Activated CD8-positive, alpha-beta T cell treated with anti-CD3 and anti-CD28 coated beads, Interleukin-2, amount 10 ng/mL, durations not matched to agents 7 days and 5 days (primary cell): Measurements from ENCODE around the gene ACSM6. TPM values are rescaled to one million over a fixed set of nuclear protein-coding genes. Genes with fewer than 3 reads are reported as not detected.

Source experiments
- ATAC-seq: fragments of 150-1000 bp; cut with Tn5 transposase; one replicate; pipeline ENCODE4 v1.10.0; 2021; ENCODE audit warnings: moderate library complexity
- CTCF ChIA-PET: fragments of 350-600 bp; sonication (Branson Sonifier 250); formaldehyde crosslinking; loops from one replicate; lab custom pipeline; 2021; ENCODE audit warnings: antibody characterized with exemption; lab: Charles Lee
- POLR2A ChIA-PET: fragments of 350-600 bp; sonication (Branson Sonifier 250); formaldehyde crosslinking; loops from one replicate; lab custom pipeline; 2021; ENCODE audit warnings: antibody characterized with exemption; lab: Charles Lee
- DNase-seq: peaks from one replicate; pipeline ENCODE4 v3.0.0-alpha.2; 2020
- H3K27ac Mint-ChIP-seq: one replicate; pipeline ENCODE4 v1.8.0; 2021; ENCODE audit warnings: mild to moderate bottlenecking, mixed read lengths
- H3K27me3 Mint-ChIP-seq: one replicate; pipeline ENCODE4 v1.8.0; 2021; ENCODE audit warnings: low read depth, mixed read lengths
- H3K36me3 Mint-ChIP-seq: one replicate; pipeline ENCODE4 v1.8.0; 2021; ENCODE audit warnings: low read depth, mixed read lengths
- H3K4me1 Mint-ChIP-seq: one replicate; pipeline ENCODE4 v1.8.0; 2021; ENCODE audit warnings: low read depth, mixed read lengths
- H3K4me3 Mint-ChIP-seq: one replicate; pipeline ENCODE4 v1.8.0; 2021; ENCODE audit warnings: mild to moderate bottlenecking, mixed read lengths
- H3K9me3 Mint-ChIP-seq: one replicate; pipeline ENCODE4 v1.8.0; 2022; ENCODE audit warnings: mixed read lengths; ENCODE audit not compliant: insufficient read depth
- total RNA-seq, 2 experiments: library from RNA; stranded (reverse); gene quantifications; one replicate each; pipeline ENCODE4 v1.2.3, GENCODE V29; 2021

Gene ACSM6
- total RNA-seq, 2 experiments from 2014 or later: not detected

DNA sequence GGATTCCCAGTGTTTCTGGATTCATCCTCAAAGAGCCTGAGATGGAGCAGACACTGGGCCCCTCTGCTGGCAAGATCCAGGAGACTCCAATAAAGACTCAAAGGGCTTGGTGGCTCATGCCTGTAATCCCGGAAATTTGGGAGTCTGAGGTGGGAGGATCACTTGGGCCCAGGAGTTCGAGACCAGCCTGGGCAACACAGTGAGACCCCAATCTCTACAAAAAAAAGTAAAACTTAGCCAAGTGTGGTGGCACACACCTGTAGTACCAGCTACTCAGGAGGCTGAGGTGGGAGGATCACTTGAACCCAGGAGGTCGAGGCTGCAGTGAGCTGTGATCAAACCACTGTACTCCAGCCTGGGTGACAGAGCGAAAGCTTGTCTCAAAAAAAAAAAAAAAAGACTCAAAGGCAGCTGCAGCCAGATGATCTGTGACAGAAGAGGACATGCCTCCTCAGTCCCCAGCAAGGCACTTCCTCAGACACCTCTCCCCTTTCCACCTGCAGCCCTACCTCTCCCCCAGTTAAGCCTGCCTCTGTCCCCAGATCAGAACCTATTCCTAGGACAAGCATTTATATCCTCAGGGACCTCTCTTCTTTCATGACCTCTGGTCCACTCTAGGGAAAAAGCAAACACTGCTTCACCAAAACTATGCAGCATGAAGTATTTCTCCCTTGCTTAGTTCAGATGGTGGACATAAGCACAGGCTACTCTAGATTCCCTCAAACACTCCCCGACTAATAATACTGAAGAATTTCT, 68.9 kb downstream of the ACSM6 start:
- H3K36me3 Mint-ChIP-seq: no peaks in the 10 kb centered on the region
- no peaks in the 10 kb centered on the region for H3K4me1 Mint-ChIP-seq
- DNase-seq (no peak), ATAC-seq (no peak)
- CTCF ChIA-PET: no interaction called here
- POLR2A ChIA-PET: no interaction called here
- peaks cover 7% of the 10 kb centered on the region for H3K27me3 Mint-ChIP-seq
- H3K9me3 Mint-ChIP-seq: no peaks in the 10 kb centered on the region
- H3K4me3 Mint-ChIP-seq: no peak overlapping the region
- no peak overlapping the region for H3K27ac Mint-ChIP-seq

DNA sequence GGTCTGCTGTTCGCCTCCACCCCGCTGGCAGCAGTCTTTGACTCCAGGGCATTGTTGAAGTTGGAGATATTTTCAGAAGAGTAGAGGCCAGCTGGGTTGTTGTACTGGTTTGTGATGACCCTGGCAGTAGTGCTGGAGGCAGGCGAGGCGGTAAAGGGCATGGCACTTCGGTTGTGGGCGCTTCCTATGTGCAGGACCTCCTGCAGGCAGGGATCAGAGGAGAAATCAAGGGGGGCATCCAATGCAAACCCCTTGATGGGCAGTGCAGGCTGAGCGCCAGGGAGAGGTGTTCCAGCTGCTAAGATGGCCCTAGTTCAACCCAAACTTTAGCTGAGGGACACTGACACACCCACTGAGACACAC, 69.8 kb downstream of the ACSM6 start:
- CTCF ChIA-PET: no interaction called here

DNA sequence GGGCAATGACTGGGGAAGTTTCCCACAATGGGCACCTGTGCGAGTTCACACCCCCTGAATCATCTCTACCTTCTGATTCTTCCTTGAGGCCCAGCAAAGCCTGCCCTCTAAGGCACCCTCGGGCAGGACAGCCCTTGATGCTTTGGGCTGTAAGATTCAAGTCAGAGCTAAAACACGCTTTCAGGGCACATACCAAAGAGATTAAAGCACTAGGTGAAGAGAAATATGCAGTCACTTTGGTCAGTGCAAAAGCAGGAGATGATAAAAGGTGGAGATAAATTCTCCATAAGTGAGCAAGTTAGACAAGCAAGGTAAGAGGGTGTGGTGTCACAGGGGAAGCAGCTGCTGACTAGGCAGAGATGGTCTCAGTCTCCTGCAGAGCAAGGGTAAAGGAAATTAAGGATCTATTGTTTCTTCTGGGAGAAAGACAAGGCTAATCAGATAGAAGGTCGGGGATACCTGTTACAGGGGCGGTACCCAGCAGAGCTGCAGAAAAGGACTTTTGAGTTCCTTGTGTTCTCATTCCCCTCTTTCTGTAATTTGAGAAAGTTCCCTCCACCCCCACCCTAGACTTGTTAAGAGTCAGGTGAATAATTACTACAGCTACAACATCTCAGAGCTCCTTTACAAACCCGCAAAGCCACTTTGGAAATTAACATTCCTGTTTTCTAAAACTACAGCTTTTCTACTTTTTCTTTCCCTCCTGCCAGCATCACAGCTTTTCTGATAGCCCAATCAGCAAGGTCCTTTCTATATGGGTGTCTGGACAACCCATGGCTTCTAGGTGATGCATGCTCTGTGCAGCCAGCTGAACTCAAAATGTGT, 70.4 kb downstream of the ACSM6 start:
- ChIA-PET CTCF (no interaction called here), POLR2A (no interaction called here)
- Mint-ChIP-seq H3K27ac (no peak overlapping the region), H3K36me3 (no peaks in the 10 kb centered on the region), H3K4me1 (no peaks in the 10 kb centered on the region), H3K27me3 (peaks cover 3% of the 10 kb centered on the region), H3K9me3 (no peaks in the 10 kb centered on the region), H3K4me3 (no peak overlapping the region)
- ATAC-seq (no peak), DNase-seq (no peak)

More for the DNA sequence above, 69.8 kb downstream of the ACSM6 start:
- no peaks in the 10 kb centered on the region for H3K9me3 Mint-ChIP-seq
- DNase-seq: no peak
- no peak overlapping the region for H3K4me3 Mint-ChIP-seq
- no peak overlapping the region for H3K27ac Mint-ChIP-seq
- peaks cover 3% of the 10 kb centered on the region for H3K27me3 Mint-ChIP-seq
- no peaks in the 10 kb centered on the region for H3K4me1 Mint-ChIP-seq
- H3K36me3 Mint-ChIP-seq: no peaks in the 10 kb centered on the region
- no peak for ATAC-seq
- POLR2A ChIA-PET: no interaction called here

DNA sequence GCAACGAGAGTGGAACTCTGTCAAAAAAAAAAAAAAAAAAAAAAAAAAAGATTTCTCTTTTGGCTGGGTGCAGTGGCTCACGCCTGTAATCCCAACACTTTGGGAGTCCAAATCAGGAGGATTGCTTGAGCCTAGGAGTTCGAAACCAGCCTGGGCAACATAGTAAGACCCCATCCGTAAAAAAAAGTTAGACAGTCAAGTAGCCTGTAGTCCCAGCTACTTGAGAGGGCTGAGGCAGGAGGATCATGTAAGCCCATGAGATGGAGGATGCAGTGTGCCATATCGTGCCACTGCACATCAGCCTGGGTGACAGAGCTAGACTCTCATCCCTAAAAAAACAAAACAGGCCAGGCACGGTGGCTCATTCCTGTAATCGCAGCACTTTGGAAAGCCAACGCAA, 71.5 kb downstream of the ACSM6 start:
- ChIA-PET CTCF (no interaction called here), POLR2A (interaction anchor here (0.6 kb wide), 1 partner anchor 8 kb away, joined by 3 read pairs; no protein-coding TSS in a partner anchor)
- ATAC-seq (no peak), DNase-seq (no peak)
- Mint-ChIP-seq H3K4me3 (no peak overlapping the region), H3K27ac (no peak overlapping the region), H3K9me3 (no peaks in the 10 kb centered on the region), H3K36me3 (no peaks in the 10 kb centered on the region), H3K27me3 (peaks cover 3% of the 10 kb centered on the region), H3K4me1 (no peaks in the 10 kb centered on the region)

DNA sequence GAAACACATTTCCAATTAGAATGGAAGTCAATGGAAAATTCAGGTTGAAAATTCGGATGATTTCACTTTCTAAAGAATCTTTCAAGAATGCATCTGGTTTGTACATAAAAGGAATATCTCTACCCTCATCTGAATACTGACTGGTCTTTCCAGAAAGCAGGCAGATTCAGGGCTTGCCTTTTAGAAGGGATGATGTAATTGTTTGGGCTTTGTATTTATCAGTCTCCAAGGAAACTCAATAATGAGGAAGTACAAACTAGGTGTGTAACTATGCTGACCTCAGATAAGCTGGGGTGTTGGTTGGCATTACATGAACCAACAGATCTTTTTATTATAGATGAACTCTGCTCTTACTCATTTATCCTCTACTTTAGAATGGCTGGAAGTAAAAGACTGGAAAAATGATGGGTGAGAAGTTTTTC, 72.6 kb downstream of the ACSM6 start:
- no peaks in the 10 kb centered on the region for H3K9me3 Mint-ChIP-seq
- no peak for ATAC-seq
- ChIA-PET CTCF (no interaction called here), POLR2A (no interaction called here)
- no peak for DNase-seq
- peaks cover 3% of the 10 kb centered on the region for H3K27me3 Mint-ChIP-seq
- no peak overlapping the region for H3K4me3 Mint-ChIP-seq
- no peaks in the 10 kb centered on the region for H3K4me1 Mint-ChIP-seq
- H3K36me3 Mint-ChIP-seq: no peaks in the 10 kb centered on the region
- no peak overlapping the region for H3K27ac Mint-ChIP-seq

DNA sequence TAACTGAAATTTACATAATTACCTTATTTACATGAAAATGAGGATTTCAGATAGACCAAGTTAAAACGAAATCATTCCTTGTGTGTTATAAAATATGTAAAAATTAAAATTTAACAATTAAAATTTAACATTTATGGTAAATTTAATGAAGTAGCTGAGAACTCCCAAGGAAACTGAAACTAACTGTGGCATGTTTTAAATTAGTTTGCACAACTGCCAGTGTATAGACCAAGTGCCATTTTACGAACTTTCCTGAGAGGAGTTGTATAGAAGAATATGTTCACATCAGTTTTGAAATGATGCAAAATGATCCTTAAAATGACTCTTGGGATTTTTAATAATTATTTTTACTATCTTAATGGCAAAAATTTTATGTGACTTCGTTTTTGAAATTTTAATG, 73.2 kb downstream of the ACSM6 start:
- Mint-ChIP-seq H3K27me3 (peaks cover 3% of the 10 kb centered on the region), H3K9me3 (no peaks in the 10 kb centered on the region), H3K4me3 (no peak overlapping the region), H3K36me3 (no peaks in the 10 kb centered on the region), H3K4me1 (no peaks in the 10 kb centered on the region), H3K27ac (no peak overlapping the region)
- POLR2A ChIA-PET: no interaction called here
- ATAC-seq (no peak), DNase-seq (no peak)
- CTCF ChIA-PET: no interaction called here

DNA sequence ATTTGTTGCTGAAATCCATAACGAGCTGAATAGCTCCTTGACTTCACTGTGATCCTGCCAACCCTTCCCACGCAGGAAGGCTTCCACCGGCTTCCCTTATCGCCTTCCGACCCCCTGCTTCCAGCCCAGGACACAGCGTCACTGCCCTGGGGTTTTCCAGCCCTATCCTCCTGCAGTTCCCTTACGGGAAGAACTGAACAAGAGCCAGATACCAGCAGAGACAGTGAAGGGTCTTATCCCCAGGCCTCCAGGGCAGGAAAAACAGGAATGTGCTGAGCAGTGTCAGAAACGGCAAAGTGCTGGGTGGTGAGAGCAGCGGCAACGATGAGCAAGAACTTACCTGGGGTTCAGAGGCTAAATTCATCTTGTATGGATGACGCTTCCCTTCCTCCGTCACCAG, 74.4 kb downstream of the ACSM6 start:
- no peaks in the 10 kb centered on the region for H3K9me3 Mint-ChIP-seq
- ATAC-seq: no peak
- H3K4me1 Mint-ChIP-seq: no peaks in the 10 kb centered on the region
- ChIA-PET CTCF (no interaction called here), POLR2A (no interaction called here)
- peaks cover 2% of the 10 kb centered on the region for H3K27me3 Mint-ChIP-seq
- no peak overlapping the region for H3K27ac Mint-ChIP-seq
- H3K4me3 Mint-ChIP-seq: no peak overlapping the region
- no peak for DNase-seq
- H3K36me3 Mint-ChIP-seq: no peaks in the 10 kb centered on the region

DNA sequence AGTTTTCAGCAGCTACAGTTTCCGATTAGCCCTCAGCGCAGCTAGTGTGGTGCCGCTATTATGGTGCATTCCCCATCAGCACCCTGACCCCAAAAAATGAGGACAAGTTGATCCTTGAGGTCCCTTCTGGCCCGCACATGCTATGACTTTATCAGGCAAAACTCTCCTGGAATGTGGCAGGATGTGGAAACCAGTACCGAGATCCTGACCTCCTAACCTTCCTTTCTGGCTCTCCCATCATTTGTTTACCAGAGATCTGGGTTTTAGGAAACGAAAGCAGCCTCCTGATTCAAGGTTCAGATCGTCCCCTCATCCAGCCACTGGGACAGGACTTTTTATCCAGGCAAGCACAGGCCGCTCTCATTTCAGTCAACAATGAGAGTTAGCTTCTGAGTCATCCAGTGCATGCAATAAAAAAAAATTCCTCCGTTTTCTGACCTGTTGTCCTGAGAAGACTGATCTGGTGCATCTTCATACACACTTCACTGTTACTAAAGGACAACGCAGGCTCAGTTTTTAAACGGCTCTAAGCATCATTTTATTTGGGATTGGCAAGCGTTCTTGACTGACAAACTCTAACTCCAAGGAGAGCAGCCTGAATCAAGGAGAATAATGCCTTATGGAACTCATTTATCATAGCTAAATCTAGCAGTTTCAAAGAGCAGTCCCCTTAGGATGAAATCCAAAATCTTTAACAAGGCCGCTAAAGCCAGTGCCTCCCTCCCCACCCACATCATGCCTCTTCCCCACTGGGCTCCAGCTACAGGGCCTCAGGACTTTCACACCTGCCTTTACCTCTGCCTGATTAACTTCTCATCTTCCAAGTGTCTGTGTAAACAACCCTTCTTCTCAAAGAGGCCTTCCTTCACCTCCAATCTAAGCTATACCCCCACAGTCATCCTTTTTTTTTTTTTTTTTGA, 79.6 kb downstream of the ACSM6 start:
- no peak overlapping the region for H3K4me3 Mint-ChIP-seq

DNA sequence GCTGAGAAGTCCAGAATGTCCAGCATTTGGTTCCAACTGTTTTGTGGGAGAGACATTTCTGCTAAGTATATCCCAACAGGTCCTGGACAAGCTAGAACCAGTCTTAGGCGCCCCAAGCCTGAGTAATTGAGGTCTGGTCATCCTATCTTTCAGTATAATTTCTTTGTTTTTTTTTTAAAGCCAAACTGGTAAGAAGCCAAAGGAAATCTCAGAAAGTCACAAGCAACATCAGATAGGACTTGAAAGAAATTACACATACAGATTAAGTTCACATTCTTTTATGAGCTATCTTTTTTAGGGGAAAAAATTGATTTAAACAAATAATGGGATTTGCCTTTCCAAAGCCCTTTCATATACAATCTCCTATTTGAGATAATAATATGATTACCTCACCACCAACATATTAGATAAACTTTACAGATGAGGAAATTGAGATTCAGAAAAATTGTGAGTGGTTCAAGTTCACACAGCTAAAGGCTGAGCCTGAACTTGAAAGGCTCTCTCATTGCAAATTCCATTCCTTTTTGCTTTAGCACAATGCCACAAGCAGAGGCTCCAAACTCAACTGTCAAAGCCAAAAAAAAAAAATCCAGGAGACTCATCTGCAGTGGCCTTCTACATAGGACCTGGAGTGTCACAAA, 81.8 kb downstream of the ACSM6 start:
- no peak overlapping the region for H3K4me3 Mint-ChIP-seq
- H3K27ac Mint-ChIP-seq: no peak overlapping the region
- H3K4me1 Mint-ChIP-seq: no peaks in the 10 kb centered on the region
- no peaks in the 10 kb centered on the region for H3K9me3 Mint-ChIP-seq
- POLR2A ChIA-PET: no interaction called here
- CTCF ChIA-PET: interaction anchor here (1.4 kb wide), 1 partner anchor 33 kb away, joined by 3 read pairs; no protein-coding TSS in a partner anchor
- no peaks in the 10 kb centered on the region for H3K36me3 Mint-ChIP-seq
- no peak for ATAC-seq
- peaks cover 3% of the 10 kb centered on the region for H3K27me3 Mint-ChIP-seq
- no peak for DNase-seq

More for the DNA sequence above, 79.6 kb downstream of the ACSM6 start:
- POLR2A ChIA-PET: no interaction called here
- CTCF ChIA-PET: interaction anchor here (1.4 kb wide), 1 partner anchor 30 kb away, joined by 5 read pairs; no protein-coding TSS in a partner anchor
- no peak for ATAC-seq
- DNase-seq: no peak
- Mint-ChIP-seq H3K27me3 (peaks cover 2% of the 10 kb centered on the region), H3K4me1 (no peaks in the 10 kb centered on the region), H3K36me3 (no peaks in the 10 kb centered on the region), H3K27ac (no peak overlapping the region), H3K9me3 (no peaks in the 10 kb centered on the region)

DNA sequence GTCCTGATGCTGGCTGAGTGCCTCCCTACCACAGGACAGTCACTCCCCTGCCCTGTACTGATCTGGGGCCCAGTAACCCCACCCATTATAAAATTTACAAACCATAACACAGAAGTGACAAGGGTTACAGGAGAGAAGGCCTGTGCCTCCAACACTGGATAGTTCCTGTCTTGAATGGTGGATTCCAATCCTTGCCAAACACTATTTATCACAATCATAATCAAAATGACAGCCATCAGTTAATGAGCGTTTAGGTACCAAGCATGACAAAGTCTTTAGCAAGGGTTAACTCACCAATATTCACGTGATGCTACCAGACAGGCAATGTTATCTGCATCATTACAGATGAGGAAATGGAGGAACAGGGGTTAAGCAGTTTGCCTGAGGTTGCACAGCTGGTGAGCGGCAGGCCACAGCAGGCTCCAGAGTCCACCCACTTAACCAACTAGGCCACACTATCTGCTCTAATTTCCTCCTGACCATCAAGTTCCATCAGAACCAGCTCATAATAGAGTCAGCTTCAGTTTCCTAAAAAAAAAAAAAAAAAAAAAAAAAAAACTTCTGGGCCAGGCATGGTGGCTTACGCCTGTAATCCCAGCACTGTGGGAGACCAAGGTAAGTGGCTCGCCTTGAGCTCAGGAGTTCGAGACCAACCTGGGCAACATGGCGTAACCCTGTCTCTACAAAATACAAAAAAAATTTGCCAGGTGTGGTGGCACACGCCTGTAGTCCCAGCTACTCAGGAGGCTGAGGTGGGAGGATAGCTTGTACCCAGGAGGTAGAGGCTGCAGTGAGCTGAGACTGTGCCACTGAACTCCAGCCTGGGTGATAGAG, 82.5 kb downstream of the ACSM6 start:
- peaks cover 5% of the 10 kb centered on the region for H3K27me3 Mint-ChIP-seq
- CTCF ChIA-PET: interaction anchor here (1.4 kb wide), 2 partner anchors 30 to 34 kb away, joined by 3 read pairs; no protein-coding TSS in a partner anchor
- no peak overlapping the region for H3K27ac Mint-ChIP-seq
- no peak for ATAC-seq
- POLR2A ChIA-PET: no interaction called here
- H3K4me1 Mint-ChIP-seq: no peaks in the 10 kb centered on the region
- H3K36me3 Mint-ChIP-seq: no peaks in the 10 kb centered on the region
- DNase-seq: no peak
- no peak overlapping the region for H3K4me3 Mint-ChIP-seq
- no peaks in the 10 kb centered on the region for H3K9me3 Mint-ChIP-seq
